ENCODE results near the gene MFRP.

- TF ChIP-seq GATA3 (IDR thresholded peaks at IDR 0.05; ENCODE audit: low read depth, low read length) (no peak), GATA2 (IDR thresholded peaks at IDR 0.05; ENCODE audit: low read depth, low read length) (no peak)
Measured at GRCh38 chr11:119346605-119347004, at the start of gene MFRP.
